GM23338 (cell line): Measurements from ENCODE around the gene FLT3. TPM values are rescaled to one million over a fixed set of nuclear protein-coding genes. Genes with fewer than 3 reads are reported as not detected.

Source experiments
- ATAC-seq: fragments of 200-7000 bp; cut with Tn5 transposase; 3 replicates; pipeline ENCODE4 v1.9.1; 2020
- DNase-seq: peaks from one replicate; pipeline ENCODE4 v3.0.0-alpha.2; 2015; ENCODE audit warnings: low spot score
- H2AFZ ChIP-seq: fragments of 200-600 bp; sonication (generic); 2 replicates; pipeline ENCODE4 v1.8.0; 2016; ENCODE audit warnings: antibody characterized with exemption, mild to moderate bottlenecking, moderate library complexity
- H3F3A ChIP-seq: fragments of 200-600 bp; sonication (generic); replicated peaks from 2 replicates; pipeline ENCODE4 v1.8.0; 2017; ENCODE audit warnings: antibody characterized with exemption, mixed run types, low read depth
- H3K27ac ChIP-seq: fragments of 200-600 bp; sonication (generic); 2 replicates; pipeline ENCODE4 v1.6.1; 2016; ENCODE audit warnings: low read depth
- H3K27me3 ChIP-seq: fragments of 200-600 bp; sonication (generic); 2 replicates; pipeline ENCODE4 v1.8.0; 2016; ENCODE audit warnings: mild to moderate bottlenecking, mixed run types, moderate library complexity; ENCODE audit not compliant: insufficient read depth
- H3K36me3 ChIP-seq: fragments of 200-600 bp; sonication (generic); 2 replicates; pipeline ENCODE4 v1.8.0; 2016; ENCODE audit warnings: mild to moderate bottlenecking; ENCODE audit not compliant: insufficient read depth
- H3K4me1 ChIP-seq: fragments of 200-600 bp; sonication (generic); 2 replicates; pipeline ENCODE4 v1.8.0; 2016; ENCODE audit warnings: mild to moderate bottlenecking, moderate library complexity; ENCODE audit not compliant: insufficient read depth
- H3K4me2 ChIP-seq: fragments of 200-600 bp; sonication (generic); 2 replicates; pipeline ENCODE4 v1.7.1; 2017; ENCODE audit warnings: mixed run types
- H3K4me3 ChIP-seq: fragments of 200-600 bp; sonication (generic); 2 replicates; pipeline ENCODE4 v1.6.1; 2016; ENCODE audit warnings: mixed run types
- H3K79me2 ChIP-seq: fragments of 200-600 bp; sonication (generic); replicated peaks from 2 replicates; pipeline ENCODE4 v1.8.0; 2017; ENCODE audit warnings: mild to moderate bottlenecking; ENCODE audit not compliant: insufficient read depth
- H3K9me2 ChIP-seq: fragments of 200-600 bp; sonication (generic); 2 replicates; pipeline ENCODE4 v1.8.0; 2017; ENCODE audit not compliant: insufficient read depth
- H4K20me1 ChIP-seq: fragments of 200-600 bp; sonication (generic); replicated peaks from 2 replicates; pipeline ENCODE4 v1.8.0; 2017; ENCODE audit warnings: mild to moderate bottlenecking; ENCODE audit not compliant: insufficient read depth
- H3K27ac Mint-ChIP-seq: 2 replicates; pipeline ENCODE4 v1.8.0; 2020; ENCODE audit warnings: inconsistent platforms, mild to moderate bottlenecking, moderate library complexity, mixed read lengths
- H3K27me3 Mint-ChIP-seq: 3 replicates; pipeline ENCODE4 v1.8.0; 2022; ENCODE audit warnings: low read depth, mild to moderate bottlenecking, moderate library complexity, mixed read lengths, inconsistent platforms; ENCODE audit not compliant: insufficient read depth, poor library complexity
- H3K36me3 Mint-ChIP-seq: 3 replicates; pipeline ENCODE4 v1.8.0; 2021; ENCODE audit warnings: low read depth, mild to moderate bottlenecking, inconsistent platforms, moderate library complexity, mixed read lengths
- H3K4me1 Mint-ChIP-seq: 3 replicates; pipeline ENCODE4 v1.8.0; 2020; ENCODE audit warnings: mild to moderate bottlenecking, inconsistent platforms, mixed read lengths
- H3K4me3 Mint-ChIP-seq: 3 replicates; pipeline ENCODE4 v1.8.0; 2021; ENCODE audit warnings: moderate library complexity, mild to moderate bottlenecking, inconsistent platforms, mixed read lengths
- H3K9me3 Mint-ChIP-seq: 3 replicates; pipeline ENCODE4 v1.8.0; 2020; ENCODE audit warnings: moderate library complexity, mild to moderate bottlenecking, inconsistent platforms, mixed read lengths
- CREB1 ChIP-seq: fragments of 250-450 bp; sonication (Bioruptor Pico); IDR thresholded peaks from 2 replicates; pipeline ENCODE4 v1.5.0; 2020; ENCODE audit warnings: low read depth, mild to moderate bottlenecking, moderate library complexity
- EZH2 ChIP-seq: fragments of 200-600 bp; sonication (generic); IDR thresholded peaks from one replicate; pipeline ENCODE4 v1.8.0; 2017; ENCODE audit warnings: antibody characterized with exemption, mild to moderate bottlenecking, low read depth; ENCODE audit not compliant: unreplicated experiment
- EZH2phosphoT487 ChIP-seq: fragments of 200-600 bp; sonication (generic); IDR thresholded peaks from one replicate; pipeline ENCODE4 v1.8.1; 2018; ENCODE audit warnings: antibody characterized with exemption; ENCODE audit not compliant: unreplicated experiment
- JUNB ChIP-seq: IDR thresholded peaks from one replicate; pipeline ENCODE4 v1.6.1; 2016; ENCODE audit warnings: antibody characterized with exemption; ENCODE audit not compliant: unreplicated experiment
- NANOG ChIP-seq: IDR thresholded peaks from 2 replicates; pipeline ENCODE4 v1.6.1; 2016; ENCODE audit warnings: antibody characterized with exemption, borderline replicate concordance
- POLR2AphosphoS5 ChIP-seq: IDR thresholded peaks from 2 replicates; pipeline ENCODE4 v1.6.1; 2016; ENCODE audit warnings: antibody characterized with exemption, low read depth
- REST ChIP-seq: IDR thresholded peaks from one replicate; pipeline ENCODE4 v1.6.1; 2018; ENCODE audit warnings: antibody characterized with exemption; ENCODE audit not compliant: unreplicated experiment
- STAT1 ChIP-seq: IDR thresholded peaks from one replicate; pipeline ENCODE4 v1.6.1; 2016; ENCODE audit warnings: antibody characterized with exemption; ENCODE audit not compliant: unreplicated experiment
- ZNF114 ChIP-seq: fragments of 250-450 bp; sonication (Bioruptor Pico); IDR thresholded peaks from 2 replicates; pipeline ENCODE4 v1.5.0; 2020; ENCODE audit warnings: mild to moderate bottlenecking, moderate library complexity
- ZNF331 ChIP-seq: fragments of 250-450 bp; sonication (Bioruptor Pico); IDR thresholded peaks from 2 replicates; pipeline ENCODE4 v1.5.0; 2020; ENCODE audit warnings: low read depth, mild to moderate bottlenecking, moderate library complexity
- ZNF462 ChIP-seq: fragments of 250-450 bp; sonication (Bioruptor Pico); IDR thresholded peaks from 2 replicates; pipeline ENCODE4 v1.5.0; 2020; ENCODE audit warnings: mild to moderate bottlenecking, moderate library complexity
- polyA plus RNA-seq: library from polyadenylated mRNA; unstranded; fragments of >200 nt; fragmentation: Nextera tagmentation; extraction: Ambion mirVana; gene quantifications from 2 replicates; pipeline ENCODE4 v1.2.1, GENCODE V29; 2016
- total RNA-seq: library from RNA; depleted of rRNA; stranded (reverse); fragments of >200 nt; shearing (Covaris generic); gene quantifications from 2 replicates; pipeline ENCODE4 v1.2.3, GENCODE V29; 2014
- TF ChIP-seq, protein P1 (sequence below), 2 experiments: fragments of 200-600 bp in 1 of 2; sonication (generic) in 1 of 2; conservative IDR thresholded peaks; 2 replicates each; pipeline versions ENCODE4 v1.5.1 to v1.6.1; 2016 to 2017; ENCODE audit warnings: antibody characterized with exemption in 2 of 2, low read depth in 2 of 2, mild to moderate bottlenecking in 2 of 2, moderate library complexity in 1 of 2
- TF ChIP-seq, protein P2 (sequence below): IDR thresholded peaks from 2 replicates; pipeline ENCODE4 v1.6.1; 2016; ENCODE audit warnings: antibody characterized with exemption

Gene FLT3
- total and polyA plus RNA-seq, 2 experiments from 2014 or later = 0.17 to 0.44 TPM

- ATAC-seq (no peak), DNase-seq (no peak)
- Histone ChIP-seq H3K9me2 (no peaks in the 10 kb centered on the region), H3K4me2 (no peak overlapping the region), H2AFZ (0 out of 2 replicates have a peak overlapping the region, but pooled peaks have one; percentile 29), H3K4me3 (no peak overlapping the region), H3K79me2 (no peaks in the 10 kb centered on the region), H3K4me1 (no peaks in the 10 kb centered on the region), H3K27me3 (no peaks in the 10 kb centered on the region), H3K36me3 (no peaks in the 10 kb centered on the region), H3K27ac (no peak overlapping the region), H3F3A (no peaks in the 10 kb centered on the region), H4K20me1 (no peaks in the 10 kb centered on the region)
- Mint-ChIP-seq H3K36me3 (no peaks in the 10 kb centered on the region), H3K27ac (no peak overlapping the region), H3K27me3 (peaks cover 8% of the 10 kb centered on the region), H3K4me3 (no peak overlapping the region), H3K4me1 (peaks cover 5% of the 10 kb centered on the region; the same call in 2 of the 3 replicates), H3K9me3 (peaks cover 2% of the 10 kb centered on the region; the same call in 1 of the 3 replicates)
- TF ChIP-seq ZNF462 (no peak), STAT1 (no peak), POLR2AphosphoS5 (no peak), EZH2 (no peak), CREB1 (CRISPR knock-in tag) (no peak), NANOG (no peak), REST (no peak), JUNB (no peak), EZH2phosphoT487 (no peak), ZNF114 (no peak), ZNF331 (CRISPR knock-in tag) (no peak)
- TF ChIP-seq, protein P1, sequence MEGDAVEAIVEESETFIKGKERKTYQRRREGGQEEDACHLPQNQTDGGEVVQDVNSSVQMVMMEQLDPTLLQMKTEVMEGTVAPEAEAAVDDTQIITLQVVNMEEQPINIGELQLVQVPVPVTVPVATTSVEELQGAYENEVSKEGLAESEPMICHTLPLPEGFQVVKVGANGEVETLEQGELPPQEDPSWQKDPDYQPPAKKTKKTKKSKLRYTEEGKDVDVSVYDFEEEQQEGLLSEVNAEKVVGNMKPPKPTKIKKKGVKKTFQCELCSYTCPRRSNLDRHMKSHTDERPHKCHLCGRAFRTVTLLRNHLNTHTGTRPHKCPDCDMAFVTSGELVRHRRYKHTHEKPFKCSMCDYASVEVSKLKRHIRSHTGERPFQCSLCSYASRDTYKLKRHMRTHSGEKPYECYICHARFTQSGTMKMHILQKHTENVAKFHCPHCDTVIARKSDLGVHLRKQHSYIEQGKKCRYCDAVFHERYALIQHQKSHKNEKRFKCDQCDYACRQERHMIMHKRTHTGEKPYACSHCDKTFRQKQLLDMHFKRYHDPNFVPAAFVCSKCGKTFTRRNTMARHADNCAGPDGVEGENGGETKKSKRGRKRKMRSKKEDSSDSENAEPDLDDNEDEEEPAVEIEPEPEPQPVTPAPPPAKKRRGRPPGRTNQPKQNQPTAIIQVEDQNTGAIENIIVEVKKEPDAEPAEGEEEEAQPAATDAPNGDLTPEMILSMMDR (conservative IDR thresholded peaks at IDR 0.05; ENCODE audit: low read depth in 2 of 2) = no peak
- TF ChIP-seq, protein P2, sequence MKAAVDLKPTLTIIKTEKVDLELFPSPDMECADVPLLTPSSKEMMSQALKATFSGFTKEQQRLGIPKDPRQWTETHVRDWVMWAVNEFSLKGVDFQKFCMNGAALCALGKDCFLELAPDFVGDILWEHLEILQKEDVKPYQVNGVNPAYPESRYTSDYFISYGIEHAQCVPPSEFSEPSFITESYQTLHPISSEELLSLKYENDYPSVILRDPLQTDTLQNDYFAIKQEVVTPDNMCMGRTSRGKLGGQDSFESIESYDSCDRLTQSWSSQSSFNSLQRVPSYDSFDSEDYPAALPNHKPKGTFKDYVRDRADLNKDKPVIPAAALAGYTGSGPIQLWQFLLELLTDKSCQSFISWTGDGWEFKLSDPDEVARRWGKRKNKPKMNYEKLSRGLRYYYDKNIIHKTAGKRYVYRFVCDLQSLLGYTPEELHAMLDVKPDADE = no peak
Measured at GRCh38 chr13:28121224-28121623, 20.8 kb upstream of the FLT3 start.
